DOHH2 (cell line): ENCODE measurements around the gene RBM12.

ENCODE experiments used
- H3F3A ChIP-seq: fragments of 200-600 bp; sonication (generic), shearing (Covaris generic); 2 replicates; pipeline ENCODE4 v1.6.0; 2016; ENCODE audit warnings: antibody characterized with exemption, mild to moderate bottlenecking; ENCODE audit not compliant: control insufficient read depth, insufficient read depth
- H3K27ac ChIP-seq: fragments of 200-600 bp; sonication (generic); 2 replicates; pipeline ENCODE4 v1.5.1; 2014; ENCODE audit warnings: low read depth, mild to moderate bottlenecking, low read length, moderate library complexity
- H3K27me3 ChIP-seq: fragments of 200-600 bp; sonication (generic); 2 replicates; pipeline ENCODE4 v1.6.1; 2014; ENCODE audit warnings: mild to moderate bottlenecking, low read length, mixed read lengths; ENCODE audit not compliant: control insufficient read depth
- H3K36me3 ChIP-seq: fragments of 200-600 bp; sonication (generic); 2 replicates; pipeline ENCODE4 v1.6.1; 2014; ENCODE audit warnings: mild to moderate bottlenecking, low read length, moderate library complexity, mixed read lengths; ENCODE audit not compliant: control insufficient read depth
- H3K4me1 ChIP-seq: fragments of 200-600 bp; sonication (generic); 2 replicates; pipeline ENCODE4 v1.6.1; 2014; ENCODE audit warnings: mild to moderate bottlenecking, low read length, mixed read lengths; ENCODE audit not compliant: control insufficient read depth
- H3K4me2 ChIP-seq: fragments of 200-600 bp; sonication (generic); 2 replicates; pipeline ENCODE4 v1.6.0; 2014; ENCODE audit warnings: mild to moderate bottlenecking, low read length, moderate library complexity
- H3K4me3 ChIP-seq: fragments of 200-600 bp; sonication (generic); 2 replicates; pipeline ENCODE4 v1.5.1; 2014; ENCODE audit warnings: mild to moderate bottlenecking, low read length, mixed read lengths
- H3K79me2 ChIP-seq: fragments of 200-600 bp; sonication (generic); 2 replicates; pipeline ENCODE4 v1.6.1; 2014; ENCODE audit warnings: mild to moderate bottlenecking, low read length, mixed read lengths; ENCODE audit not compliant: control insufficient read depth
- H3K9me2 ChIP-seq: fragments of 200-600 bp; sonication (generic); replicated peaks from 2 replicates; pipeline ENCODE4 v1.6.1; 2014; ENCODE audit warnings: mild to moderate bottlenecking, low read length, mixed read lengths; ENCODE audit not compliant: control insufficient read depth
- H3K9me3 ChIP-seq: fragments of 200-600 bp; sonication (generic); 2 replicates; pipeline ENCODE4 v1.6.1; 2014; ENCODE audit warnings: antibody characterized with exemption, low read length, mixed read lengths; ENCODE audit not compliant: control insufficient read depth, insufficient read depth
- H4K20me1 ChIP-seq: fragments of 200-600 bp; sonication (generic); 2 replicates; pipeline ENCODE4 v1.6.0; 2014; ENCODE audit warnings: low read depth, mild to moderate bottlenecking, antibody characterized with exemption, low read length, moderate library complexity; ENCODE audit not compliant: control insufficient read depth, insufficient read depth
- CTCF ChIP-seq: fragments of 200-600 bp; sonication (generic); IDR thresholded peaks from one replicate; pipeline ENCODE4 v1.5.1; 2014; ENCODE audit warnings: antibody characterized with exemption, mild to moderate bottlenecking, low read depth, low read length; ENCODE audit not compliant: poor library complexity, severe bottlenecking
- EZH2phosphoT487 ChIP-seq: fragments of 200-600 bp; sonication (generic); IDR thresholded peaks from 2 replicates; pipeline ENCODE4 v1.6.1; 2017; ENCODE audit warnings: borderline replicate concordance, mild to moderate bottlenecking, antibody characterized with exemption, low read length, moderate library complexity, mixed read lengths

RBM12 gene

GRCh38 chr20:35617397-35618262 lies 47.1 kb downstream of the RBM12 start:
- TF ChIP-seq EZH2phosphoT487 (no peak), CTCF (peak; percentile 53)
- H3K4me3 ChIP-seq: peak overlapping the region; percentile 70
- no peaks in the 10 kb centered on the region for H3K9me3 ChIP-seq
- no peaks in the 10 kb centered on the region for H4K20me1 ChIP-seq
- peaks cover 52% of the 10 kb centered on the region for H3K4me1 ChIP-seq
- peaks cover 10% of the 10 kb centered on the region for H3F3A ChIP-seq
- no peaks in the 10 kb centered on the region for H3K9me2 ChIP-seq
- no peaks in the 10 kb centered on the region for H3K79me2 ChIP-seq
- peaks cover 8% of the 10 kb centered on the region; the same call in 1 of the 2 replicates for H3K36me3 ChIP-seq
- peak overlapping the region; percentile 77 for H3K4me2 ChIP-seq
- peaks cover 9% of the 10 kb centered on the region; the same call in 1 of the 2 replicates for H3K27me3 ChIP-seq
- peak overlapping the region; percentile 18 for H3K27ac ChIP-seq

GRCh38 chr20:35616465-35617396 lies 48.0 kb downstream of the RBM12 start:
- Histone ChIP-seq H3K4me2 (peak overlapping the region; percentile 77), H3K36me3 (peaks cover 8% of the 10 kb centered on the region; the same call in 1 of the 2 replicates), H4K20me1 (no peaks in the 10 kb centered on the region), H3K27ac (peak overlapping the region; percentile 18), H3K27me3 (peaks cover 9% of the 10 kb centered on the region; the same call in 1 of the 2 replicates), H3F3A (peaks cover 10% of the 10 kb centered on the region), H3K4me3 (peak overlapping the region; percentile 70), H3K4me1 (peaks cover 61% of the 10 kb centered on the region), H3K79me2 (no peaks in the 10 kb centered on the region), H3K9me3 (no peaks in the 10 kb centered on the region), H3K9me2 (no peaks in the 10 kb centered on the region)
- TF ChIP-seq EZH2phosphoT487: no peak
- TF ChIP-seq CTCF: no peak

GRCh38 chr20:35615667-35616464 lies 48.8 kb downstream of the RBM12 start, which contains the start of gene SPAG4:
Gene SPAG4, plus strand, starts transcription at chr20:35615829. Its CDS starts 175 bp downstream, at chr20:35616004.
- Histone ChIP-seq H3F3A (peaks cover 7% of the 10 kb centered on the region), H3K27me3 (peaks cover 9% of the 10 kb centered on the region; the same call in 1 of the 2 replicates), H4K20me1 (no peaks in the 10 kb centered on the region), H3K4me2 (peak within 1 kb of the TSS; percentile 77), H3K4me3 (peak within 1 kb of the TSS; percentile 73), H3K79me2 (no peaks in the 10 kb centered on the region), H3K27ac (peak within 1 kb of the TSS; percentile 59), H3K4me1 (peaks cover 70% of the 10 kb centered on the region), H3K36me3 (no peaks in the 10 kb centered on the region), H3K9me3 (no peaks in the 10 kb centered on the region), H3K9me2 (no peaks in the 10 kb centered on the region)
- no peak for TF ChIP-seq CTCF
- no peak for TF ChIP-seq EZH2phosphoT487
